Dermis microvascular lymphatic vessel endothelial cell (primary cell): Measurements from ENCODE around the gene ASPM. TPM values are rescaled to one million over a fixed set of nuclear protein-coding genes. Genes with fewer than 3 reads are reported as not detected.

Experiments
- DNase-seq, 2 donors: peaks; one replicate each; pipeline versions ENCODE4 v3.0.0 to v3.0.0-alpha.2; 2010; ENCODE audit warnings: low read depth in 2 of 2
- total RNA-seq: library from RNA; depleted of rRNA; stranded (reverse); fragments of >200 nt; gene quantifications from 2 replicates; pipeline ENCODE4 v1.2.1, GENCODE V29; 2014

ASPM gene
- total RNA-seq, 1 donor from 2014 or later, result 26.2 TPM

DNA sequence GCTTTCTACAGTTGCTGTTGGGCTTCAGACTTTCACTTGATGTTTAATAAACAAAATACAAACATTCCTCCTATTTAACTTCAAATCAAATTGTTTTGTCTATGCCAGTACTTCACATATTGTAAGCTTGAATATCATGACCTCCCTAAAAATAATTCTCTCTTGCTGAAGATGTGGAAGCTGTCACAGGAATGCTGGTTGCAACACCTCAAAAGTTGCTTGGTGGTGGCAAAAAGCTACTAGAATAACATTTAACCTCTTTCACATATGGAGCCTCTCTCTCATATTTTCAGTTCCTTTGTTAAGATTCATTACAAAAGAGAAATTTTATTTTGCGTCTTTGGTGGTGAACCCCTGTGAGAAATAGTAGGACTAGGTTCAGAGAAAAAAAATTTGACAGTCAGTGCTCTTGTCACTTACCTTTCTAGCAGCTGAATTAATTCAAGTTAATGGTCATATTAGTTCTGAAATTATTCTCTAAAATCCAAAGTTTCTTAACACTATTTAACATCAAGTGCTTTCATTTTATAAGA lies 53.9 kb downstream of the ASPM start:
- DNase-seq, result no peak

GRCh38 chr1:197083474-197083873 lies 63.0 kb downstream of the ASPM start:
- DNase-seq, result no peak

DNA sequence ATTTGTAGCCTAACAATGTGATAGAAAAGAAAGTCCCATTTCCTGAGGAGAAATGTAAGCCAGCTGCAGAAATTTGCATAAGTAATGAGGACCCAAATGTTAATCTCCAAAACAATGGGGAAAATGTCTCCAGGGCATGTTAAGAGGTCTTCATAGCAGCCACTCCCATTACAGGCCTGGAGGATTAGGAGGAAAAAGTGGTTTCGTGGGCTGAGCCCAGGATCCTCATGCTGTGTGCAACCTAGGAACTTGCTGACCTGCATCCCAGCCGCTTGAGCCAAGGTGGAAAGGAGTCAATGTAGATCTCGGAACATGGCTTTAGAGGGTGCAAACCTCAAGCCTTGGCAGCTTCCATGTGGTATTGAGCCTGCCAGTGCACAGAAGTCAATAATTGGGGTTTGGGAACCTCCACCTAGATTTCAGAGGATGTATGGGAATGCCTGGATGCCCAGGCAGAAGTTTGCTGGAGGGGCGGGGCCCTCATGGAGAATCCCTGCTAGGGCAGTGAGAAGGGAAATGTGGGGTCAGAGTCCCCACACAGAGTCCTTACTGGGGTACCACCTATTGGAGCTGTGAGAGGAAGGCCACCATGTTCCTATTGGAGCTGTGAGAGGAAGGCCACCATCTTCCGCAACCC lies 65.2 kb downstream of the ASPM start:
- DNase-seq, result no peak

DNA sequence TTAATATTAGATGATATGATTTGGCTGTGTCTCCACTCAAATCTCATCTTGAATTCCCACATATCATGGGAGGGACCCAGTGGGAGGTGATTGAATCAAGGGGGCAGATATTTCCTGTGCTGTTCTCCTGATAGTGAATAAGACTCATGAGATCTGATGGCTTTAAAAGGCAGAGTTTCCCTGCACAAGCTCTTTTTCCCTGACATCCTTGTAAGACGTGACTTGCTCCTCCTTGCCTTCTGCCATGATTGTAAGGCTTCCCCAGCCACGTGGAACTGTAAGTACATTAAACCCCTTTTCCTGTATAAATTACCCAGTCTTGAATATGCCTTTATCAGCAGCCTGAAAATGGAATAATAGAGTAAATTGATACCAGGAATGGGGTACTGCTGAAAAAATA lies 66.1 kb downstream of the ASPM start:
- no peak for DNase-seq

GRCh38 chr1:197076585-197076984 lies 69.9 kb downstream of the ASPM start:
- DNase-seq, result no peak

DNA sequence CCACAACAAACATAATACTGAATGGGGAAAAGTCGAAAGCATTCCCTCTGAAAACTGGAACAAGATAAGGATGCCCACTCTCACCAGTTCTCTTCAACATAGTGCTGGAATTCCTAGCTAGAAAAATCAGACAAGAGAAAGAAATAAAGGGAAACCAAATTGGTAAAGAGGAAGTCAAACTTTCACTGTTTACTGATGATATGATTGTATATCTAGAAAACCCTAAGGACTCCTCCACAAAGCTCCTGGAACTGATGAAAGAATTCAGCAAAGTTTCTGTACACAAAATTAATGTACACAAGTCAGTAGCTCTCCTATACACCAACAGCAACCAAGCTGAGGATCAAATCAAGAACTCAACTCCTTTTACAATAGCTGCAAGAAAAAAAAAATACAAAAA lies 72.5 kb downstream of the ASPM start:
- DNase-seq, result no peak

DNA sequence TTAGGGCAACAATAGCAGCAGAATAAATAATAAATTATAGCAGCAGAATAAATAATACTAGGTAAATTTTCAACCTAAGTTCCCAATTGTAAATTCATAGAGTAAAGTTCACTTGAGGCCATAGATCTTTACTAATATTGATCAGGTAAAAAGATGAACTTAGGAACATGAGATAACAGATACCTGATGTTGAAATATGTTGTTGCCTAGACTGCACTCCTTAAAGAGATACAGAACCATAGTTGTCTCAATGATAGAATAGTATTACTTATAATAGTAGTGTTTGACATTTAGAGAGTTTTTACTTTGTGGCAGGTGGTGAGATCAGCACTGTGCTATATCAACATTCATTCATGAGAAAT lies 79.0 kb downstream of the ASPM start:
- DNase-seq, result no peak

- peak in 1 of 2 donors; percentile 10 for DNase-seq
These were observed 79.6 kb downstream of the ASPM start, which contains the start of gene F13B for GRCh38 chr1:197066719-197067456. Gene F13B (minus strand): TSS chr1:197067260. CDS start chr1:197067223, 37 bp downstream.

GRCh38 chr1:197066277-197066676 lies 80.2 kb downstream of the ASPM start:
- DNase-seq, result no peak

GRCh38 chr1:197065559-197065958 lies 80.9 kb downstream of the ASPM start:
- no peak for DNase-seq

- no peak for DNase-seq
These were observed 83.3 kb downstream of the ASPM start for GRCh38 chr1:197063212-197063611.

- no peak for DNase-seq
These were observed 83.8 kb downstream of the ASPM start for GRCh38 chr1:197062692-197063091.

DNA sequence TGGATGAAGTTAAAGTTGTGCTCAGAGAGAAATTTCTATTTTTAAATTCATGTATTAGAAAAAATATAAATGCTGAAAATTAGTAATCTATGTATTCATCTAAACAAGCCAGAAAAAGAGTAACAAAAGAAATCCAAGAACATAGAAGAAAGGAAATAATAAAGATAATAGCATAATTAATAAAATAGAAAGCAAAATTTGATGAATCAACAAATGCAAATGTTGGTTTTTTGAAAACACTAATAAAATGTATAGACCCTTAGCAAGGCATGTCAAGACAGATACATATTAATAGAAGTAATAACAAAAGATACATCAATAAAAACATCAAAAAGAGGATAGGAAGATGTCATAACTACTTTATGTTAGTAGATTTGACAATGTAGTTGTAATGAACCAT lies 97.4 kb downstream of the ASPM start:
- no peak for DNase-seq

DNA sequence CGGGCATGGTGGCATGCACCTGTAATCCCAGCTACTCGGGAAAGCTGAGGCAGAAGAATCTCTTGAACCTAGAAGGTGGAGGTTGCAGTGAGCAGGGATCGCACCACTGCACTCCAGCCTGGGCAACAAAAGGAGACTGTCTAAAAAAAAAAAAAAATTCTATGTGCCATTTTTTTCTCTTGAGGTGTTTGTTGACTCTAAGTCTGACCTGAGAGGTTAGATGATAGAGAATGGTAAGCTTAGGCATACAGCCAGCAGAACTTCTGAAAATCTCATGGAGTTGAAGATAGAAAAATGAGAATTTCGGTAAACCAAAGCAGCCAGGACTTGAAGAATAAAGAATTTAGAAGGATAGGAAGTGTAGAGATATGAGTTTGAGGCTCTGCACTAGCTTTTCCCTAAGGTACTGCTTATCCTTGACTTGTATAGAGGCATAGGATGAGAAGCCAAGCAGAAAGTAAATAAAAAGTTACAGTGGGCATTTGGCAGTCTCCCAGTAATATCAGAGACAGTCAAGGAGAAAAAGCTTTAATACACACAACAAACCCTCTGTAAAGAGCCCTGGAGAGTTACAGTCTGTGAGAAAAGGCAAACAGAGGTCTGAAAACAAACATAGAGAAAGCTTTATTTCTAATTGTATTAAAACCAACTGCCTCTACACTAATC lies 103.7 kb downstream of the ASPM start:
- DNase-seq, result no peak

GRCh38 chr1:197041486-197042353 lies 104.7 kb downstream of the ASPM start:
- no peak for DNase-seq

DNA sequence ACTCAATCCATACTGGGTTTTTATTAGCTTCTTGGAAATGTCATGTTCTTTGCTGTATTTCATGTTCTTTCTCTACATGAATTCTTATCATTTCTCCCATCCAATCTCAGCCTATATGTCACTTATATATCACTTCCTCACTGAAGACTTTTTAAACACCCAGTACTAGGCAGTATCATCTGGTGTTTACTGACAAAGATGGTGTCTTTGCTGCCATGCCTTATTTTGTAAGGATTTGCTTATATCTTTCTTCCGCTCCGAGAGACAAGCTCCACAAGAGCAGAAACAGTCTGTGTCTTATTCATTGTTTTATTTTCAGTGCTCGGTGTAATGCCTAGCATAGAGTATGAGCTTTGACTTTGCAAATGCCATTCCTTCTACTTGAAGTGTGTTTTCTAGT lies 109.6 kb downstream of the ASPM start:
- no peak for DNase-seq

DNA sequence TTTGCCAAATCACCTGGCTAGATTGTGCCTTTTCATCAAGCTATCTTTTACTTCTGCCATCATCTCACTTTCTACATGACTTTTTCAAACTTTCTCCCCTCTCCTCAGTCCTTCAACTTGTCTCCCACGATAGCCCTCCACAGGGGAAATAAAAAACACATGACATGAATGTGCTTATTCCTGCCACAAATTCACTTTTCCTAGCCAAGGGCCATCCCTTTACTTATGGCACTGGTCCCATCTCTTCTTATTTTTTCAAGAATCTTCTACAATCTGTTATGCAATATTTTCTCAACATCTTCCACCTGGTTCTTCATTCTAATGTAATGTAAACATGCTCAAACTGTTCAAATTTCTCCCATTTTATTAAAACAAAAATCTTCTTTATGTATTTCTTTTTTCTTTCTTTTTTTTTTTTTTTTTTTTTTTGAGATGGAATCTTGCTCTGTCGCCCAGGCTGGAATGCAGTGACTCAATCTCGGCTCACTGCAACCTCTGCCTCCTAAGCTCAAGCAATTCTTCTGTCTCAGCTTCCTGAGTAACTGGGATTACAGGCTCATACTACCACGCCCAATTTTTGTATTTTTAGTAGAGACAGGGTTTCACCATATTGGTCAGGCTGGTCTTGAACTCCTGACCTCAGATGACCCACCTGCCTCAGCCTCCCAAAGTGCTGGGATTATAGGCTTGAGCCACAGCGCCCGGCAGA lies 111.7 kb downstream of the ASPM start:
- DNase-seq, result peak in 1 of 2 donors; percentile 14
